ENCODE results near the gene COL23A1. TPM values are rescaled to one million over a fixed set of nuclear protein-coding genes. Genes with fewer than 3 reads are reported as not detected.
A peak's percentile ranks its signal among the peaks of the same experiment; 100 is the strongest.

COL23A1 gene
- total and polyA plus RNA-seq, 2 of the 13 experiments (the other 11 are each of a cell fraction or from before 2014, with no cell fraction given) = not detected

GRCh38 chr5:178445534-178445933, 144.7 kb downstream of the COL23A1 start:
- no peaks in the 10 kb centered on the region for H3K4me1 ChIP-seq (ENCODE audit: insufficient read depth, low read length)
- no peak for ATAC-seq
- no peak overlapping the region for H2AFZ ChIP-seq (ENCODE audit: low read length)

More at GRCh38 chr5:178445534-178445933, 144.7 kb downstream of the COL23A1 start:
- Histone ChIP-seq H3K27ac (ENCODE audit: extremely low read length, insufficient read depth, low read length) (no peak overlapping the region), H3K4me3 (replicated peaks in 1 of 3; ENCODE audit: insufficient read depth in 1 of 3, low read depth in 2 of 3, low read length in 3 of 3) (no peak overlapping the region), H3K9me3 (ENCODE audit: low read length) (no peaks in the 10 kb centered on the region), H3K36me3 (replicated peaks in 1 of 2; ENCODE audit: control insufficient read depth in 1 of 2, insufficient read depth in 2 of 2, low read length in 2 of 2) (no peaks in the 10 kb centered on the region), H4K20me1 (ENCODE audit: insufficient read depth, low read length) (no peaks in the 10 kb centered on the region), H3K79me2 (ENCODE audit: insufficient read depth, low read length) (no peaks in the 10 kb centered on the region), H3K4me2 (ENCODE audit: low read depth, low read length) (no peak overlapping the region), H3K9ac (ENCODE audit: insufficient read depth, low read depth, low read length) (no peak overlapping the region), H3K27me3 (ENCODE audit: control insufficient read depth in 1 of 2, insufficient read depth in 2 of 2, low read length in 2 of 2) (peaks cover 5 to 16% of the 10 kb centered on the region in 2 experiments; a peak in 4 of 5 replicates)
- no TSS peak for BruUV-seq (replicated peaks)
- DNase-seq (ENCODE audit: low spot score) (no peak), FAIRE-seq (no peak)
- intact Hi-C loops (cut with micrococcal nuclease; ENCODE audit: unreplicated experiment) (no loop called here), in situ Hi-C loops (cut with HindIII; ENCODE audit: extremely low pct_ligation_motif_present, low pct_unique_long_range_greater_than_20kb) (no loop called here)
- CTCF ChIA-PET (ENCODE audit: low intra/inter-chr PET ratio, low total read pairs) = no interaction called here
- 0% methylated on average over 2 of the region's 2 CpGs for WGBS (ENCODE audit: low lambda C conversion rate)
- POLR2A ChIA-PET = no interaction called here
- TF ChIP-seq SOX13 (IDR thresholded peaks at IDR 0.05) = no peak
- no peak for TF ChIP-seq SOX13 (CRISPR knock-in tag; conservative IDR thresholded peaks at IDR 0.05 in 1 of 2, IDR thresholded peaks at IDR 0.05 in 1 of 2)
- TF ChIP-seq ZNF275 (CRISPR knock-in tag; IDR thresholded peaks at IDR 0.05; ENCODE audit: borderline replicate concordance) = no peak
- TF ChIP-seq CREB1 (IDR thresholded peaks at IDR 0.05) = 0 out of 2 replicates have a peak, but pooled peaks have one; percentile 13
- no peak for TF ChIP-seq CREB1 (CRISPR knock-in tag; IDR thresholded peaks at IDR 0.05)
- TF ChIP-seq ATF7 (IDR thresholded peaks at IDR 0.05) = peak; percentile 63
- no peak for TF ChIP-seq ATF7 (CRISPR knock-in tag; IDR thresholded peaks at IDR 0.05)
- TF ChIP-seq, protein P1, sequence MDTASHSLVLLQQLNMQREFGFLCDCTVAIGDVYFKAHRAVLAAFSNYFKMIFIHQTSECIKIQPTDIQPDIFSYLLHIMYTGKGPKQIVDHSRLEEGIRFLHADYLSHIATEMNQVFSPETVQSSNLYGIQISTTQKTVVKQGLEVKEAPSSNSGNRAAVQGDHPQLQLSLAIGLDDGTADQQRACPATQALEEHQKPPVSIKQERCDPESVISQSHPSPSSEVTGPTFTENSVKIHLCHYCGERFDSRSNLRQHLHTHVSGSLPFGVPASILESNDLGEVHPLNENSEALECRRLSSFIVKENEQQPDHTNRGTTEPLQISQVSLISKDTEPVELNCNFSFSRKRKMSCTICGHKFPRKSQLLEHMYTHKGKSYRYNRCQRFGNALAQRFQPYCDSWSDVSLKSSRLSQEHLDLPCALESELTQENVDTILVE (CRISPR knock-in tag; IDR thresholded peaks at IDR 0.05) = no peak
- TF ChIP-seq ZBTB38 (CRISPR knock-in tag; IDR thresholded peaks at IDR 0.05) = no peak
